ENCODE data around the gene MUC6.

The MUC6 gene

DNA sequence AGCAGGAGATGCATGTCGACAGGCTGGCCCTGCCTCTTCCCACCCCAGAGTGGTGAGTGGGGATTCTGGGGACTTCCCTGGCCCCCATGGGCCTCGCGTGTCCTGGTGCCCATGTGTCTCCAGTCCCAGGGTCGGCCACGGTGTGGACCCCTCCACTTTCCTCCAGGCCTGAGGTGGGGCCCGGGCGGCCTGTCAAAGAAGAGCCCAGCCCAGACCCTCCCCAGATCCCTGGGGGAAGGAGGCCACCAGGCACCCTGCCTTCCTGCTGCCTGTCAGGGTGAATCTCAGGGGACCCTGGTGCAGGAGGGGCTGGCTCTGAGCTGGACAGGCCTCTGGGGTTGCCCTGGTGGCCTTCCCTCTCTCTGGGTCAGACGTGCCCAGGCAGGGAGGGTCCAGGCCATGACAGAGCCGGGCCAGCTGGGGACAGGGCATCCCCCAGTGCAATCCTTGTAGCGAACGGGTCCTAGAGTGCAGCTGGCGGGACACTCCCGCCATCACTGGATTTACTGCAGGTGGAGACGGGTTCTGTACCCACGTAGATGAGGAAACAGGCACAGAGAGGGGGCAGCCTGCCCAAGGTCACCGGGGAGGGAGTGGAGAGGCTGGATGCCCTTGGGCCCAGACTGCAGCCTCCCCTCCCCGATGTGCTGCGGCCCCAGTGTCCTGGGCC, 13.5 kb upstream of the MUC6 start:
- no peak for DNase-seq

DNA sequence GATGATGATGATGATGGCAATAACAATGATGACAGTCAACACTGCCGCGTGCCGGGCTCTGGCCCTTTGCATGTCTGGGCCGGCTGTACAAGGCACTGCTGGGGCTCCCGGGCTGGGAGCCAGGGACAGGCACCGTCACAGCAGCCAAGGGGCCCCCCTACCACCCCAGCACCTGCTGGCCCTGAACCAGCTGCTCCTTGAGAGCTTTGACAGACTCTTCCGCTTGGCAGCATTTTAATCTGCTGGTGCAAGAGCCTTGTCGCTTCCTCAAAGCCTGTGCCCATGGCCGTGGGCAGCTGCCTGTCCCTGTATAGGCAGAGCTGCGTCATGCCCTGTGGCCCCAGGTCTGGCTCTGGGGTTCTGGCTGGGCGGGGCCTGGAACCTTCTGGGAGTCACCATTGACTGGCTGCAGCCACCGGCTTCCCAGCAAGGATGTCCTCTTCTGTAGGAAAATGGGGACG, 12.9 kb upstream of the MUC6 start:
- DNase-seq: peak; percentile 44

DNA sequence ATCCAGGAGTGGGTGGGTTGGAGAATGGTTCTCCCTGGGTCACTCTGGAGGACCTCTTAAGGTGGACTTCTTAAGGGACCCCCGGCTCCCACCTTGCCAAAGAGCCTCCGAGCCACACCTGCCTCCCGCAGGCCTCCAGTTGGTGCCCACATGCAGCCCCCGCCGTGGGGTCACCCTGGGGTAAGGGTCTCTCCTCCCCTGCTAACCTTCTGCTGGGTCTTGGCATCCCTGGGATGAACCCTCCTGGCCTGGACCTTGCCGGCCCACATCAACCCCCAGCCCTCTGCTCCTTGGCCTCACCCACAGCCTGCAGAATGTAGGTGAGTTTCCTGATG, 12.5 kb upstream of the MUC6 start:
- no peak for DNase-seq

DNA sequence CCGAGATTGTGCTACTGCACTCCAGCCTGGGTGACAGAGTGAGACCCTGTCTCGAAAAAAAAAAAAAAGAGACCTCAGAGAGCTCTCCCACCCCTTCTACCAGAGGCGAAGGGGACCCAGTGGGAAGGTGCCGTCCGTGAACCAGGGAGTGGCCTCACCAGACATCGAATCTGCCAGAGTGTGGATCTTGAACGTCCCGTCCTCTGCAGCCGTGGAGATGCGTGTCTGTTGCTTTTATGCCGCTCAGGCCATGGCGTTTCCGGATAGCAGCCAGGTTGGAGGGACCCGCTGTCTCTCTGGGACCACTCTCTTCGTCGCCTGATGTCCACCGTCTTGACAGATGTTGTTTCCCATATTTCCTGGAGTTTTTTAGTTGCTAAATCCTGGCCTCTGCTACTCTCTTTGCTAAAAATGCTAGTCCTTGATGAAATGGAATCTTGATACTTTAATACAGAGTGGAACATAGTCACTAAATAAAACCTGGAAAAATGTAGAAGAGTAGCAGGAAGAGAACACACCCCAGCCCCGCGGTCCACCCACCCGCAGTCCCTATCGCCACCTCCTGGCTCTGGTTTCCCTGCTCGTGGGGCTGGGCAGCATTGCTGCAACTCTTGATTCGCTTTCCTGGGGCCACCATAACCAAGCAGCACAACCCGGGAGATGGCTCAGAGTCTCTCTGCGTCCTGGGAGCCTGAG, 12.0 kb upstream of the MUC6 start:
- DNase-seq: no peak

DNA sequence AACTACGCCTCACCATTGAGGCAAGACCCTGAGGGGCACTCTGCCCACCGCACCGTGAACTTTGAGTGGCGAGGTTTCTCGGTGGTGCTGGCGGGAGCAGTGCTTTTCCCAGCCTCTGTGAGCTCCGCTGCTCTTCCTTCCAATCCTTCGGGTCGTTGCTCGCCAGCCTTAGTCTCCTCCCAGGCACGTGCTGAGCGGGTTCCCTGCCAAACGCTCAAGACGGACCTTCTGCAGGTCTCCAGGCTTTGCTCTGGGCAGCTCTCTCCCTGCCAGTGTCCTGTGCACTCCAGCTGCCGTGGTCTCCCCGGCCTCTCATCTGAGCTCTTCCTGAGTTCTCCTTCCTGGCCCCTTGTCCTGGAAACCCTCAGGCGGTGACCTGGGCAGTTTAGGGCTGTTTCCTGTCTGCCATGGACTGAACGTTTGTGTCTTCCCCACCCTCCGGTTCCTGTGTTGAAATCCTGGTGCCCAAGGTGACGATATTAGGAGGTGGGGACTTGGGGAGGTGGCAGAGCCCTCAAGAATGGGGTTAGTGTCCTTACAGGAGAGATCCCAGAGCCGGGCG, 11.2 kb upstream of the MUC6 start:
- no peak for DNase-seq

DNA sequence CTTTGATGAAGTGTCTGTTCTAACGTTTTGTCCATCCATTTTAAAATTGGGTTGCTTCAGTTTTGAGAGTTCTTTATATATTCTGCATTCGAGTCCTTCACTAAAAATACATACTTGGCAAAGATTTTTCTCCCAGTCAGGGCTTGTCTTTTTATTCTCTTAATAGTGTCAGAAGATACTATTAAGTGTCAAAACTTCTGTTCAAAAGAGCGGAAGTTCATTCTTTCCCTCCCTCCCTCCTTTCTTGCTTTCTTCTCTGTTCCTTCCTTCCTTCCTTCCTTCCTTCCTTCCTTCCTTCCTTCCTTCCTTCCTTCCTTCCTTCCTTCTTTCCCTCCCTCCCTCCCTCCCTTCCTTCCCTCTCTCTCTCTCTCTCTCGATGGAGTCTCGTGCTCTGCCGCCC, 7.6 kb upstream of the MUC6 start:
- DNase-seq: no peak

DNA sequence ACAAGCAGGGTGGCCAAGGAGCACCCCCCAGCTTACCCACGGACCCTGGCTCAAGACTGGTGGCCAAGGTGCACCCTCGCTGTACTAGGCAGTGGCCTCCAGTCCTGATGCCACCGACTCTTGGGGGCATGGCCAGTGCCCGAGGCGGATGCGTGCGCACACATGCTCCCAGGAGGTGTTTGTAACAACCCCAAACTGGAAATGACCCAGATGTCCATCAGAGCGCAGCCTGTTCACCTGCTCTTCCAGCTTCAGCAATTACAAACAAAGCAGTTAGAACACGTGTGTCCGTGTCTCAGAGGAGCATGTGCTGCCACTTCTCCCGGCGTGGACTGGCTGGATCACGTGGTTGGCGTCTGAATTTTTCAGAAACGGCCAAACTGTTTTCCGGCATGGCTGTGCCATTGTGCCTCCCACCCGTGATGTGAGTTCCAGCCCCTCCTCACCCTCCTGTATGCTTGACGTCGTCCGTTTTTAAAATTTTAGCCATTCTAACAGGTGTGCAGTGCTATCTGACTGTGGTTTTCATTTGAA, 7.1 kb upstream of the MUC6 start:
- DNase-seq: no peak

DNA sequence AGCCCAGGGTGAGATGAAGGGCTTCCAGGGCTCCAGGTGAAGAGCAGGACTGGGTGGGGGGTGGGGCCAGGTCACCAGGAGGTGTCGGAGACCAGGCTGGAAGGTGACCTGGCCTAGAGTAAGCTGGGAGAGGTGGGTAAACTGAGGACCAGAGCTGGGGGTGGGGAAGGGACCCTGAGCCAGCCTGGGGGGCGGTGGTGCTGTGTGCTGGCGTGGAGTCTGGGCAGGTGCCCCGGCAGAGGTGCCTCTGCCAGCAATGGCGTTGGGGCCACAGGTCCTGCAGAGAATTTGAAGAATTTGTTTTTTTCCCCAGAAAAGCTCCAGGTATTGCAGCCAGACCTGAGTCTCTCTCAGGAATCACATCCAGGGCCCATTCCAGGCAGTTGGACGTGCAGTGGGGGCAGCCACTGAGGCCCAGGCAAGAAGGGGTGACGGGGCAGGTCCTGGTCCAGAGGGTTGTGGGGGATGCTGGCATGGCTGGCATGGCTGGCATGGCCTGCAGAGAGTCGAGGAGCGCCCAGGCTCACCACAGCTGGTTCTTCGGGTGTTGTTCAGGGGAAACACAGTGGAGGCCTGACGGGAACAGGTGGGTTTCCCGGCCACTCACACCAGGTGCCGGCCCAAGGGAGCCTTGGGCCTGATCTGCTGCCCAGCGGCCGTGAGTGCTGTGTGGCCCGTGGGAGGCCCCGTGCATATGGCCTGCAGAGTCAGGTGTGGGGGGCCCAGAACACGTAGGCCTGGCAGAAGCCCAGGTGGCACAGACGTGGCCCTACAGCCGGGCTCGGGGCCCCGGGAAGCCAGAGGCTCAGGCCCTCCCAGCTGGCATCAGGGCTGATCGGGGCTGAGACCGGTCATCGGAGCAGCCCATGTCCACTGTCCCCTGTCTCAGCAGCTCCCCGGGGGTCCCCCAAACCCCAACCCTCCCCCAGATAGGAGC, 6.4 kb upstream of the MUC6 start:
- no peak for DNase-seq

DNA sequence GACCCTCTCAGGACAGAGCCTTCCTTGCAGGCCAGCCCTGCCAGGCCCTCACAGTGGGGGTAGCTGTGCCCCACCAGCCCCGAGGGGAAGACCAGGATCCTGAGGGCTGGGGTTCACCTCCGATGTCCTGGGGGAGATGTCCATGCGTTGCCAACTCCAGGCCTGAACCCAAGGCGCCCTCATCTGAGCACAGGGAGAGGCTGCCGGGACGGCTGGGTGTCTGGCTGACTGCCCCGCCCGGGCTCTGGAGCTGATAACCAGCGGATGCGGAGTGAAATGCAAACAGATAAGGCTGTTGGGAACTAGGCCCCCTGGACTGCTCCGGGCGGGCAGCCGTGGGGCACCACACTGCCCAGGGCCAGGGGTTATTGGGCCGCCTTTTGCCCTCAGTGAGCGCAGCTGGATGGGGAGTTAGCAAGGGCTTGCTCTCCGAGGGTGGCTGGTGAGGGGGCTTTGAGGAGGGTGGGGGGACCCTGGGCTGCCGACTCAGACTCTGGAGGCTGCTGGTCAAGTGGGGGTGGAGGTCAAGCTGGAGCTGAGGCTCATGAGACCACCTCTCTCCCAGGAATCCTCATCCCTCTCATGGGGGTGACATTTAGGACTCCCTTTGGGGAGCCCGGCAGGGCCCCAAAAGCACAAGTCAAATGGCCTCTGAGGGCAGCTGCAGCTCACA, 5.6 kb upstream of the MUC6 start:
- no peak for DNase-seq

DNA sequence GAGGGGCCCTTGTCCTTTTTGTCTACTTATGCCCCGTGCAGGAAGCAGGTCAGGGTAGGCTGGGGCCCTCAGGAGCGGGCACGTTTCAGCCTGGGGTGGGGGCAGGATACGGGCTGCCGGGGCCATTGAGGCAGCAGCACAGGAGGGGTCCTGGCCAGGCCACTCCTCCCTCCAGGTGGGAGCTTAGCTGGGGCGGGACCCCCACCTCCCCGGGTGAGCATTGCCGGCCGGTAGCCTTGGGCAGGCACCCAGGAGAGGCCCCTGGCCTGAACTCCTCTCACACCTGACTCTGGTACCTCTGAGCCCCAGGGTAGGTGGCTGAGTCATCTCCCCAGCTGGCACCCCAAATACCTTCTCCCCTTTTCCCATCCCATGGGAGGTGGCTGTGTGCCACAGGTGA, 5.0 kb upstream of the MUC6 start:
- no peak for DNase-seq

DNA sequence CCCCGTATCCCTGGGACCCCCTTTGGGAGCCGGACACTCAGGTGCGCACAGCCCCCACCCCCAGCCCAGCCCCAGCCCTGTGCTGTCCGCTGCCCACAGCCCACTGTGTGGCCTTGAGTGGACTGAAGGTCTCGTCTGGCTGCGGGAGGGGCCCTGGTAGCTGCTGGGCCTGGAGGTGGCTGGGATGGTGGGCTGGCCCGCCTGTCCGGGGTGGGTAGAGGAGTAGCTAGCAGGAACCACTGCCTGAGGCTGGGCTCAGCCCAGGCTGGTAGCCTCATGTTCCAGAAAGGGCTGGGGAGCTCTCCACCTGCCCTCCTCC, 4.6 kb upstream of the MUC6 start:
- DNase-seq: no peak

DNA sequence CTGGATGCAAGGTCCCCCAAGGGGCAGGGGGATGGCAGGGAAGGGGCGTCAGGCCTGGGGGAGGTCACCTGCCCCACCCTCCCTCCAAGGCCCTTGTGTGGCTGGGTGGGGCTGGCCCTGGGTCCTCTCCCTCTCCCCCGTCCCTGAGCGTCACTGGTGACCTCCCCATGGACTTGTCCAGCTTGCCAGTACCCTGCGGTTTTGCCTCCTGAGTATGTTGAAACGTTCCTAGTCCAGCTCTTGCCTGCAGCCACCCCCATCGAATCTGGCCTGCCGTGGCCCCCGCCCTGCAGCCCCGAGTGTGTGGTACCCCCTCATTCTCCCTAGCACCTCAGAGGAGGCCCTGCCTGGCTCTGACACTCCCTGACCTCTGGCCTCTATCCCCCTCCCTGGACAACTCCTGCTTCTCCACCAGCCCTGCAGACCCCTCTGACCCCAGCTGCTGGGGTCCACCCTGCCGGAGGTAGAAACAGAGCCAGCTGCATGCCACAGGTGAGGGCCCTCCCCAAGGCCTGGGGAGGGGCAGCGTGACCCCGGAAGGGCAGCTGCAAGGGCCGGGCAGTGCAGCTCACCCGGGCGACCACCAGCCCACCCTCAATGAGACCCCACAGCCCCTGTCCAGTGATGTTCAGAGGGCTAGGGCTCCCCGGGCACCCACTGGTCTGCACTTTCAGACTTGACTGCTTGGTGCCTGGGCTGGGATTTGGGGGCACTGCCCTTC, 4.1 kb upstream of the MUC6 start:
- DNase-seq: no peak

DNA sequence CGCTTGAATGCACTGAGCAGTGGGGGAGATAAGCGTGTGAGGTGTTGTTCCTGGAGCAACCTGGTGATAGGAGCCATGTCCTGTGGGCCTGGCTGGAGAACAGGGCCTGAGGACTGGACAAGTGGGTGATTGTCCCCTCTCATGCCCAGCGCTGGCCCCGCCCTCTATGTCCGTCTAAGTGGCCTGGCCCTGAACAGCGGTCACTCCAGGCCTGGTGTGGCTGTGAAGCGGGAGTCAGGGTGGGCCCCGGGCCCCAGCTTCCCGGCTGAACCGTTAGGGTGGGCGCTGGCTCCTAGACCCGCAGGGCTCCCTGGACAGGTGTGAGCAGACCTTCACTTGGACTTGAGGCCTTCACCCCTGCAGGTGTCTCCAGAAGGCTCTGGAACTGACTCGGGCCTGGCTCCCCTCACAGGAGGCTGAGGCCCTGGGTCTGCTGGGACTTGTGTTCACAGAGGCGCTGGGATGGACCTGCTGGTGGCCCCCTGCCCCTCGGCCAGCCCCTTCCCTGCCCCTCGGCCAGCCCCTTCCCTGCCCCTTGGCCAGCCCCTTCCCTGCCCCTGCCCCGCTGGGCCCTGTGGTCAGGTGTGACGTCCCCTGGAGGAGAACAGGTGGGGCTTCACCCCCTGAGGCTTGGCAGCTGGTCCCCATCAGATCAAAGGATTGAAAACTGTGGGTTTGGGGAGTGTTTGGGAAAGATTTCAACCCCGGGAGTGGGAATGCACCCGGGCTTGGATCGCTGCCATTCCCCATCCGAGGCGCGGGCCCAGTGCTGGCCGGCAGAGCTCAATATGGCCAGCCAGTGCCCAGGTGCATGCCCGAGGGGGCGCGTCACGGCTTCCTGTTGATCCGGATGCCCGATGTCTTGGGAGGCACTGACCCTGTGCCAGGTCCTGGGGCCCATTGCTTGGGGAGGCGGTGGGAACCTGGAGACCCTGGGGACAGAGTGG, 3.2 kb upstream of the MUC6 start:
- no peak for DNase-seq

DNA sequence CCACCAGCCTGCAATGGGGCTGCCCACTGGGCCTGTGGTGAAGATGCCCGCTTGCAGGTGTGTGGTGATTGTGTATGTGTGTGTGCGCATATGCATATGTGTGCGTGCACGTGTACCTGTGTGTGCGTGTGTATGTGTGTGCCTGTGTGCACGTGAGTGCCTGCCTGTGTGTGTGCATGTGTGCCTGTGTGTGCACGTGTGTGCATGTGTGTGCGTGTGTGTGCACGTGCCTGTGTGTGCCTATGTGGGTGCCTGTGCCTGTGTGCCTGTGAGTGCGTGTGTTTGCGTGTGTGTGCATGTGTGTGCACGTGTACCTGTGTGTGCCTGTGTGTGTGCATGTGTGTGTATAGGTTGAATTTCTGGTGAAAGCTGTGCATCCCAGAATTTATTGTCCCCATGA, 2.4 kb upstream of the MUC6 start:
- no peak for DNase-seq

DNA sequence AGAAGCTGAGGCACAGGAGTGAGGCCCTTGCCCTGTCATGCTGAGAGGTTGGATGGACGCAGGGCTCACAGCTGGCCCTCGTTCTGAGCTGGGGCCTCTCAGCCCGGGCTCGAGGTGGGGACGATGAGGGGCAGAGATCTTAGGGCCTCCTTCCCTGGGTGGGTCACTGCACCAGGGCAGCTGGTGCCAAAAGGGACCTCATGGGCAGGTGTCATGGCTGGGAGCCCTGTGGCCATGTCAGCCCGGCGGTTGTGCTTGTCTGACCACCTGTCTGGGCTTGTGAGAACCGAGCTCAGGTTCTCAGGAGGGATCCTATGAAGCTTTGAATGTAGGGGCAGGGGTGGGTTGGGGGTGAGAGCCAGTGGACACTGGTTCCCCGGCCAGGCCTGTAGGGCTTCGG, 1.8 kb upstream of the MUC6 start:
- no peak for DNase-seq

DNA sequence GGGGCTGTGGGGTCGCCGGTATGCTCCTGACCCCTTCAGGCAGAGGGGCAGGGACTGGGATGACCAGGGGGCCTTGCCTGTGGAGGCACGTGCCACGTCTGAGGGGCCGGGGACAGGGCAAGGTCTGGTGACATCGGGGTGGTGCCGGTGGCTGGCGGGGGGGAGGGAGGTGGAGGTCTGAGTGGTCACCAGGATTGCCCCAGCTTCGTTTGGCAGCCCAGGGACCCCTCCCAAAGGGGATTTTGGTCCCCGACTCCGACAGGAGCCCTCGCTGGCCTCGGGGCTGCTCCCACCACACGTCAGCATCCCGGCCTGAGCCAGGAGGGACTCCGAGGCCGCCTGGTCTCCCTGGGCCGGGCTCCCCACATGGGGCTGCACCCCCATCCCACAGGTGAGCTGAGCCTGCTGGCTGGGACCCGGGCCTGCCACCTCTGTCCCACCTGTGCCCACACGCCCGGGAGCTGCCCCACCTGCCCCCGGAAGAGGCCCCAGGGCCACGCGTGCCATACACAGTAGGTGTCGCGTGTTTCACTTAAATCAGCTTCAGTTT, 1.1 kb upstream of the MUC6 start:
- DNase-seq: no peak

DNA sequence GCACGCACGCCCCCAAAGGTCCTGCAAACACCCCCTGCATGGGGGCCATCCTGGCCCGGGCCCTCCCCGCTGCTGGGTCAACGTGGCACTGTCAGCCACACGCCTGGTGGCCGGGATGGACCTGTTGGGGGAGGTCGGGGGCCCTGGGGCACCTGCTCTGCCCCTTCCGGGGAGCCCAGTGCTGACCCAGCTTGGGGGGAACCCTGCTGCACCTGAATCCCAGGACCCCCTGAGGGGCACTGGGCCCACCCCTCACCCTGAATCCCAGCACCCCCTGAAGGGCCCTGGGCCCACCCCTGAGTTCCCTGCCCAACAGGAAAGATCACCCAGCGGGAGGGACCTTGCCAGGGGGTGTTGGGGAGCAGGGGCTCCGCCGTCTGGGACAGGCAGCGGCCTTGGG, 413 bp upstream of the MUC6 start:
- DNase-seq: no peak

DNA sequence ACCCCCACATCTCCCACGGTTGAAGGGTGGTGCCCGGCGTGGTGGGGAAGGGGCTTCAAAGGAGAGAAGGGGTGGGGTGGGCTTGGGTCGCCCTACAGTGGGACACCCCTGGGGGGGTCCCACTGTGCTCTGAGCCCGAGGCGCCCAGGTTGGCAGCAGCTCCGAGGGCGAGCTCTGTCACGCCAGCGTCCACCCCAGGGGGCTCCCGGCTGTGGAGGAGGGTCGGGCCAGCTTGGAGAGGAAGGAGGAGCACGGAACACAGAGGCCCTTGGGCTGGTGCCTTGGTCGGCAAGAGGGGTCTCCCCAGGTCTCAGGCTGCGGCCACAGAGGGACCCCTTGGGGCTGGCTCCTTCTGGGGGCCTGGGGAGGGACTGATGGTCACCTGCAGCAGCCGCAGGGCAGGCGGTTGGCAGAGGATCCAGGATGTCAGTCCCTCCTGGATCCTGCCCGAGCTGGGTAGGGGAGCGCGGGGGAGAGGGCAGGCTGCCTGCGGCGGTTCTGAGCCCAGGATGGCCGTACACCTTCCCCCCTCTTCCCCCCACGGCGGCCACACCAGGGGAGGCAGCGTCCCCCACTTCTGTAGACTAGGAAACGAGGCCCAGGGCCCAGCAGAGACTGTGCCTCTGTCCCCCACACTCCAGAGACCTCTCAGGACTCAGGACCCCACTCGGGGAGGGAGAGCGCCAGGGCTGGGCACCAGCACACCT, 788 bp downstream of the MUC6 start:
- no peak for DNase-seq

DNA sequence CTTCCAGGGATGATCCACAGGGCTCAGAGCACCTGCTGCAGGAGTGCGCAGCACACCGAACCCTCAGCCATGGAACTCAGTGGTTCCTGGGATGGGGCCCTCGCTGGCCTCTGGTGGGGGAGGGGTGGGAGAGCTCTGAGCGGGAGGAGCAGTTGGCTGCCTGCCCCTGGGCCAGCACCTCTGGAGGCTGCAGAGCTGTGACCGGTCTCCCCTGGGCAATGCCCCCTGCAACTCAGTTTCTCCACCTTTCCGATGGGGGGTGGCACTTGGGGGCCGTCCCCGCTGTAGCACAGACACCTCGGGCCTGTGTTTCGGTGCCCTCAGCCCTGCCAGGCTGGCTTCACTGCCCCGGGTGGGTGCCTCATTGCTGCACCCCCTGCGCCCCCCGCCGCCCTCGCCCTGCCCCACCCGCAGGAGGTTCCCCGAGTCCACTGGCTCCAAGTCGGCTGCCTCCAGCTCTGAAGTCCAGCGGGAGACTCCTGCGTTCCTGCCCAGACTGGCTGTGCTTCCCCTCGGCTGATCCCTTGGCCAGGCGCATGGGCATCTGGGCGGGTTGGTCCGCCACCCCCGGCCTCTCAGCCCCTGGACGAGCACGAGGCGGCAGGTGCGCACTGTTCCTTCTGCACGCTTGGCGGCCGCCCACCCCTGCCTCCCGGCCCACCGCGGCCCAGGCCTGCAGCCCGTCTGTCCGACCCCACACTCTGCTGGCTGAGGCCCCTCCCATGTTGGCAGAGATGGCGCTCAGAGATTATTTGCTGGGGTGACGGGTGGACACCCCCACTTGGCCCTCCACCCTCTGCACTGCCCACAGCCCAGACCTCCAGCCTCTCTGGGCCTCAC, 1.8 kb downstream of the MUC6 start:
- no peak for DNase-seq
